GM06990 (cell line): Measurements from ENCODE around the gene C6orf136.

Experiments
- DNase-seq: peaks from one replicate; pipeline ENCODE4 v3.0.0-alpha.2; 2011; ENCODE audit not compliant: insufficient read length; ENCODE audit errors: extremely low read depth
- H3K27me3 ChIP-seq: replicated peaks from 2 replicates; pipeline ENCODE4 v1.6.0; 2011; ENCODE audit warnings: low read length; ENCODE audit not compliant: control insufficient read depth, insufficient read depth
- H3K36me3 ChIP-seq: 2 replicates; pipeline ENCODE4 v1.5.1; 2011; ENCODE audit warnings: low read length; ENCODE audit not compliant: control insufficient read depth, insufficient read depth
- H3K4me3 ChIP-seq: replicated peaks from 2 replicates; pipeline ENCODE4 v1.5.1; 2011; ENCODE audit warnings: low read depth, mild to moderate bottlenecking, control low read depth, low read length
- TF ChIP-seq, protein P1 (sequence below): IDR thresholded peaks from 2 replicates; pipeline ENCODE4 v1.5.1; 2011; ENCODE audit warnings: low read length, control low read depth, mild to moderate bottlenecking, inconsistent platforms; ENCODE audit not compliant: insufficient read depth, poor library complexity, severe bottlenecking

The C6orf136 gene

DNA sequence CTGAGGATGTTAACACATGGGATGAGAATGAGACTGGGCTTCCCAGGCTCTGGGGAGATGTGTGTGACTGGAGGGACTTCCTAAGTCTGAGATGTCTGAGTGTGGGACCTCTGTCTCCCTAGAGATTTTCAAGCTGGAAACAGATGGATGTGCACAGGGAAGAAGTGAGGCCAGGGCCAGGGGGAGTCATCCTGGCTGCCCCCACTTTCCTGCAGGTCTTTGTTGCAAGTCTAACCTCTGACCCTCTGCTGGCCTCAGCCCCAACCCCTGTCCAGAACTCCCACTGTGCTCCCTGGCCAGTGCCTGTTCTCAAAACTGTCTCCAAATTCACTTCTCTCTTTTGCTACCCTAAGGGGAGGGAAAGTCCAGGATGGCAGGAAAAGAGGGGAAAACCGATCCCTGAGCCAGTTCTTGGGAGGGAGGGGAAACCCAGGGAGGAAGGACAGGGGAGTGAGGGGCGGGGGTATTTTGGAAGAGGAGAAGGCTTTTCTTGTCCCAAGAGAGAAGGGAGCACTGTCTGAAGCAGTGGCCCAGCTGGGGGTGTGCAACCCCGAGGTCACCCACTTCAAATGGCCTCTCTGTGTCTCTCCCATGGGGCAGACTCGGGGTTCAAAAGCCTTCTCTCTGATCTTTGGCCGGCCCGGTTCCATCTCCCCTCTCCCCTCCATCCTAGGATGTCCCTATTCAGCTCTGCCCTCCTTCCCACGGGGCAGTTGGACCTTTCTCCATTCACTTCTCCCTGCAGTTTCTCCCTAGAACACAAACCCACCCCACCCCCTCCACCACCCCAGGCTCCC lies 36.4 kb downstream of the C6orf136 start:
- Histone ChIP-seq H3K27me3 (no peaks in the 10 kb centered on the region), H3K4me3 (peak overlapping the region; percentile 95), H3K36me3 (peaks cover 7% of the 10 kb centered on the region)
- DNase-seq: no peak
- TF ChIP-seq, protein P1, sequence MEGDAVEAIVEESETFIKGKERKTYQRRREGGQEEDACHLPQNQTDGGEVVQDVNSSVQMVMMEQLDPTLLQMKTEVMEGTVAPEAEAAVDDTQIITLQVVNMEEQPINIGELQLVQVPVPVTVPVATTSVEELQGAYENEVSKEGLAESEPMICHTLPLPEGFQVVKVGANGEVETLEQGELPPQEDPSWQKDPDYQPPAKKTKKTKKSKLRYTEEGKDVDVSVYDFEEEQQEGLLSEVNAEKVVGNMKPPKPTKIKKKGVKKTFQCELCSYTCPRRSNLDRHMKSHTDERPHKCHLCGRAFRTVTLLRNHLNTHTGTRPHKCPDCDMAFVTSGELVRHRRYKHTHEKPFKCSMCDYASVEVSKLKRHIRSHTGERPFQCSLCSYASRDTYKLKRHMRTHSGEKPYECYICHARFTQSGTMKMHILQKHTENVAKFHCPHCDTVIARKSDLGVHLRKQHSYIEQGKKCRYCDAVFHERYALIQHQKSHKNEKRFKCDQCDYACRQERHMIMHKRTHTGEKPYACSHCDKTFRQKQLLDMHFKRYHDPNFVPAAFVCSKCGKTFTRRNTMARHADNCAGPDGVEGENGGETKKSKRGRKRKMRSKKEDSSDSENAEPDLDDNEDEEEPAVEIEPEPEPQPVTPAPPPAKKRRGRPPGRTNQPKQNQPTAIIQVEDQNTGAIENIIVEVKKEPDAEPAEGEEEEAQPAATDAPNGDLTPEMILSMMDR: no peak

DNA sequence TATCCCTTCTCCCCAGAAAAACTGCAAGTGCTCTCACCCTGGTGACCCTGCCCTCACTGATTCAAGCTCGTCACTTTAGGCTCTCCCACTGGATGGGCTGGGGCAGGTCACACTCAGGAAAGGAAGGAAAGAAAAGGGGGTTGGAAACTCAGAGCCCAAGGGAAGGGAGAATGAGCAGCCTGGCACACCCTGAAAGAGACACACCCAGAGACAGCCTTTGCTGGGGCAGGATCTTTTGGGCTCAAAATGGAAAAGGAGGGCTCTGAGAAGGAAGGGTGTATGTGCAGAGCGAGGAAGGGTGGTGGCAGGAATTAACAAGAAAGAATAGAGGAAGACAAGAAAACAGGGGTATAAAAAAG lies 37.0 kb downstream of the C6orf136 start:
- TF ChIP-seq, protein P1: no peak
- DNase-seq: no peak
- Histone ChIP-seq H3K27me3 (no peaks in the 10 kb centered on the region), H3K36me3 (peaks cover 2% of the 10 kb centered on the region), H3K4me3 (peak overlapping the region; percentile 95)

- DNase-seq: peak; percentile 36
- Histone ChIP-seq H3K27me3 (no peaks in the 10 kb centered on the region), H3K36me3 (peaks cover 2% of the 10 kb centered on the region), H3K4me3 (peak overlapping the region; percentile 95)
- TF ChIP-seq, protein P1: no peak
Observed at GRCh38 chr6:30684386-30685156, 37.6 kb downstream of the C6orf136 start.

DNA sequence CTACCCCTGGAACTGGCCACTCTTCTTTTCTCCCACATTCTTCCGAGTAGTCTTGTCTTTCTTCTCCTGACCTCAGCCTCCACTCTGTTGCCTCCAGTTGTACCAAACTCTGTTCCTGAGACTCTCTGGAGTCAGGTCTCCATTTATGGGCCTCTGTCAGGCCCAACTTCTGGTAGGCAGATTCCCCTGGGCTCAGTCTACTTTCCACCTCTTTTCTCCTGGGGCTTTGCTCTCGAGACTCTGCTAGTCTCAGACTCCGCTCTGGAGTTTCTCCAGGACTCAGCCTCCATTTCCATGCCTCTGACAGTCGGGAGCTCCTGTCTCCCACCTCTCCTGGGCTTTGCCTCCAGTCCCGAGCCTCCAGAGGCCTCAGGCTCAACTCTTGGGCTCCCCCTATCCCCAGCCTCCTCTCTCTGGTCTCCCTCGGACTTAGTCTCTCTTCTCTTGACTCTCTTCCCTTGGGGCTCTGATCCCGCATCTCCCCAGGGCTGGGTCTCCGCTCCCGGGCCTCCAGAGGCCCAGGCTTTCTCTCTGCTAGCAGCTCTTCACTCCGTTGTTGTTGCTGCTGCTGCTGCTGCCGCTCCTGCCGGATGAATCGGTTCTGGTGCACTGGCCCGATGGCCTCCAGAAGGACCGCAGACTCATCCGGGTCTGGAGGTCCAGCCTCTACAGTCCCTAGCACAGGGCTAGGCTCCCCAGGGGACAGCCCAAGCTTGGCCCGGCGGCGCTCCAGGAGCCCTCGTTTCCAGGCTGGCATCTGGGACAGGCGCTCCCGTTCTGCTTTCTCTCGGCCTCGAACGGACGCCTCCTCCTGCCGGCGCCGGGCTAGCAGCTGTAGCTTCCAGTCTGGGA lies 38.5 kb downstream of the C6orf136 start:
- H3K4me3 ChIP-seq: peak overlapping the region; percentile 95
- no peaks in the 10 kb centered on the region for H3K27me3 ChIP-seq
- peak; percentile 38 for DNase-seq
- H3K36me3 ChIP-seq: peaks cover 2% of the 10 kb centered on the region; the same call in 1 of the 2 replicates
- TF ChIP-seq, protein P1: peak; percentile 52

- DNase-seq: peak; percentile 81
- peak within 1 kb of the TSS; percentile 95 for H3K4me3 ChIP-seq
Observed at GRCh38 chr6:30686009-30686907, 39.3 kb downstream of the C6orf136 start, which contains the start of gene PPP1R18. Gene PPP1R18, minus strand, starts transcription at chr6:30686645. Its CDS starts 627 bp downstream, at chr6:30686018.

More at GRCh38 chr6:30686009-30686907, 39.3 kb downstream of the C6orf136 start, which contains the start of gene PPP1R18:
- TF ChIP-seq, protein P1: no peak
- no peaks in the 10 kb centered on the region for H3K27me3 ChIP-seq
- peaks cover 2% of the 10 kb centered on the region; the same call in 1 of the 2 replicates for H3K36me3 ChIP-seq
